ENCODE results near the gene ARSA. TPM values are rescaled to one million over a fixed set of nuclear protein-coding genes. Genes with fewer than 3 reads are reported as not detected.

The ARSA gene
- total and polyA plus RNA-seq, 2 of the 13 experiments (the other 11 are each of a cell fraction or from before 2014, with no cell fraction given) = 9.0 to 11.5 TPM

DNA sequence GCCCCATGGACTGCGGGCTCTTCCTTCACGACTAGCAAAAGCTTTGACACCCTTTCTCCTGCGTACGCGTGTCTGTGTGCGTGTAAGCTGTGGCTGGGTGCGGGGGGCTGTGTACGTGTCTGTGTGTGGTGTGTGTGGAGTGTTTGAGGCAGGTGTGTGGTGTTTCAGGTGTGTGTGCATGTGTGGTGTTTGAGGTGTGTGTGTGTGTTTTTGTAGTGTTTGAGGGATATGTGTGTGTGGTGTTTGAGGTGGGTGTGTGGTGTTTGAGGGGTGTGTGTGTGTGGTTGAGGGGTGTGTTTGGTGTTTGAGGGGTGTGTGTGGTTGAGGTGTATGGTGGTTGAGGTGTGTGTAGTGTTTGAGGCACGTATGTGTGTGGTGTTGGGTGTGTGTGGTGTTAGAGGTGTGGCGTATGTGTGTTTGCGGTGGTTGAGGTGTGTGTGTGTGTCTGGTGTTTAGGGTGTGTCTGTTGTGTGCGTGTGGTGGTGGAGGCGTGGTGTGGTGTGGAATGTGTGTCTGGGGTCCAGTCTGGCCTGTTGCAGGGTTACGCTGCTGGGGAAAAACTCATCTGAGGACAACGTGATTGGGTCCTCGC, 687 bp upstream of the ARSA start (continued):
- no peak for TF ChIP-seq ZBTB3 (CRISPR knock-in tag; IDR thresholded peaks at IDR 0.05; ENCODE audit: borderline replicate concordance, low read depth)
- no peak for TF ChIP-seq ZNF569 (CRISPR knock-in tag; IDR thresholded peaks at IDR 0.05; ENCODE audit: borderline replicate concordance)
- no peak for TF ChIP-seq SKI (IDR thresholded peaks at IDR 0.05; ENCODE audit: partially characterized antibody)
- TF ChIP-seq JARID2 (CRISPR knock-in tag; IDR thresholded peaks at IDR 0.05; ENCODE audit: insufficient replicate concordance) = no peak
- no peak for TF ChIP-seq FOXK1 (CRISPR knock-in tag; IDR thresholded peaks at IDR 0.05; ENCODE audit: borderline replicate concordance, low read depth)
- TF ChIP-seq MAFK (conservative IDR thresholded peaks at IDR 0.05 in 1 of 2, IDR thresholded peaks at IDR 0.05 in 1 of 2; ENCODE audit: low read length in 2 of 2) = no peak
- TF ChIP-seq HOXA9 (CRISPR knock-in tag; IDR thresholded peaks at IDR 0.05; ENCODE audit: borderline replicate concordance) = peak; percentile 55; the same call in 1 of the 2 replicates
- TF ChIP-seq ARNT (IDR thresholded peaks at IDR 0.05) = no peak
- 0 out of 2 replicates have a peak, but pooled peaks have one; percentile 38 for TF ChIP-seq TMF1 (CRISPR knock-in tag; IDR thresholded peaks at IDR 0.05; ENCODE audit: low read depth)
- no peak for TF ChIP-seq RBM22 (optimal IDR thresholded peaks at IDR 0.05; ENCODE audit: low read length)
- TF ChIP-seq ZIK1 (CRISPR knock-in tag; IDR thresholded peaks at IDR 0.05; ENCODE audit: borderline replicate concordance, low read depth) = no peak
- TF ChIP-seq KDM2A (CRISPR knock-in tag; IDR thresholded peaks at IDR 0.05; ENCODE audit: borderline replicate concordance, low read depth) = no peak
- TF ChIP-seq RCOR2 (CRISPR knock-in tag; IDR thresholded peaks at IDR 0.05) = no peak
- TF ChIP-seq, protein P1, sequence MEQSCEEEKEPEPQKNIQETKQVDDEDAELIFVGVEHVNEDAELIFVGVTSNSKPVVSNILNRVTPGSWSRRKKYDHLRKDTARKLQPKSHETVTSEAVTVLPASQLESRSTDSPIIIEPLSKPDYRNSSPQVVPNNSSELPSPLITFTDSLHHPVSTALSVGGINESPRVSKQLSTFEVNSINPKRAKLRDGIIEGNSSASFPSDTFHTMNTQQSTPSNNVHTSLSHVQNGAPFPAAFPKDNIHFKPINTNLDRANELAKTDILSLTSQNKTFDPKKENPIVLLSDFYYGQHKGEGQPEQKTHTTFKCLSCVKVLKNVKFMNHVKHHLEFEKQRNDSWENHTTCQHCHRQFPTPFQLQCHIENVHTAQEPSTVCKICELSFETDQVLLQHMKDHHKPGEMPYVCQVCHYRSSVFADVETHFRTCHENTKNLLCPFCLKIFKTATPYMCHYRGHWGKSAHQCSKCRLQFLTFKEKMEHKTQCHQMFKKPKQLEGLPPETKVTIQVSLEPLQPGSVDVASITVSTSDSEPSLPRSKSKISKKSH (CRISPR knock-in tag; IDR thresholded peaks at IDR 0.05; ENCODE audit: borderline replicate concordance) = peak; percentile 51; the same call in 1 of the 2 replicates
- no peak for TF ChIP-seq RFX3 (CRISPR knock-in tag; IDR thresholded peaks at IDR 0.05)
- TF ChIP-seq HNRNPLL (IDR thresholded peaks at IDR 0.05; ENCODE audit: low read depth, low read length, poor library complexity, severe bottlenecking) = peak; percentile 20
- no peak for TF ChIP-seq ZNF24 (IDR thresholded peaks at IDR 0.05)
- TF ChIP-seq ZNF788 (CRISPR knock-in tag; IDR thresholded peaks at IDR 0.05; ENCODE audit: borderline replicate concordance) = 0 out of 2 replicates have a peak, but pooled peaks have one; percentile 58
- TF ChIP-seq, protein P2, sequence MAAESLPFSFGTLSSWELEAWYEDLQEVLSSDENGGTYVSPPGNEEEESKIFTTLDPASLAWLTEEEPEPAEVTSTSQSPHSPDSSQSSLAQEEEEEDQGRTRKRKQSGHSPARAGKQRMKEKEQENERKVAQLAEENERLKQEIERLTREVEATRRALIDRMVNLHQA (CRISPR knock-in tag; IDR thresholded peaks at IDR 0.05) = no peak
- TF ChIP-seq, protein P3, sequence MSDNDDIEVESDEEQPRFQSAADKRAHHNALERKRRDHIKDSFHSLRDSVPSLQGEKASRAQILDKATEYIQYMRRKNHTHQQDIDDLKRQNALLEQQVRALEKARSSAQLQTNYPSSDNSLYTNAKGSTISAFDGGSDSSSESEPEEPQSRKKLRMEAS (IDR thresholded peaks at IDR 0.05) = 0 out of 2 replicates have a peak, but pooled peaks have one; percentile 27
- 0 out of 2 replicates have a peak, but pooled peaks have one; percentile 0 for TF ChIP-seq PHF21A (CRISPR knock-in tag; IDR thresholded peaks at IDR 0.05)
- no peak for TF ChIP-seq ZNF33B (CRISPR knock-in tag; IDR thresholded peaks at IDR 0.05)
- no peak for TF ChIP-seq YY1 (IDR thresholded peaks at IDR 0.05; ENCODE audit: insufficient read depth, insufficient replicate concordance, low read depth, low read length)
- no peak for TF ChIP-seq TAF15 (IDR thresholded peaks at IDR 0.05; ENCODE audit: low read depth, low read length, poor library complexity, severe bottlenecking)
- TF ChIP-seq, protein P4, sequence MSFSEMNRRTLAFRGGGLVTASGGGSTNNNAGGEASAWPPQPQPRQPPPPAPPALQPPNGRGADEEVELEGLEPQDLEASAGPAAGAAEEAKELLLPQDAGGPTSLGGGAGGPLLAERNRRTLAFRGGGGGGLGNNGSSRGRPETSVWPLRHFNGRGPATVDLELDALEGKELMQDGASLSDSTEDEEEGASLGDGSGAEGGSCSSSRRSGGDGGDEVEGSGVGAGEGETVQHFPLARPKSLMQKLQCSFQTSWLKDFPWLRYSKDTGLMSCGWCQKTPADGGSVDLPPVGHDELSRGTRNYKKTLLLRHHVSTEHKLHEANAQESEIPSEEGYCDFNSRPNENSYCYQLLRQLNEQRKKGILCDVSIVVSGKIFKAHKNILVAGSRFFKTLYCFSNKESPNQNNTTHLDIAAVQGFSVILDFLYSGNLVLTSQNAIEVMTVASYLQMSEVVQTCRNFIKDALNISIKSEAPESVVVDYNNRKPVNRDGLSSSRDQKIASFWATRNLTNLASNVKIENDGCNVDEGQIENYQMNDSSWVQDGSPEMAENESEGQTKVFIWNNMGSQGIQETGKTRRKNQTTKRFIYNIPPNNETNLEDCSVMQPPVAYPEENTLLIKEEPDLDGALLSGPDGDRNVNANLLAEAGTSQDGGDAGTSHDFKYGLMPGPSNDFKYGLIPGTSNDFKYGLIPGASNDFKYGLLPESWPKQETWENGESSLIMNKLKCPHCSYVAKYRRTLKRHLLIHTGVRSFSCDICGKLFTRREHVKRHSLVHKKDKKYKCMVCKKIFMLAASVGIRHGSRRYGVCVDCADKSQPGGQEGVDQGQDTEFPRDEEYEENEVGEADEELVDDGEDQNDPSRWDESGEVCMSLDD (CRISPR knock-in tag; IDR thresholded peaks at IDR 0.05; ENCODE audit: borderline replicate concordance) = no peak
- no peak for TF ChIP-seq ZNF101 (CRISPR knock-in tag; IDR thresholded peaks at IDR 0.05; ENCODE audit: borderline replicate concordance, low read depth)

Data from HepG2 (cell line).